HG03280 (cell line): Measurements from ENCODE around the gene CD44.

Source experiments
- ATAC-seq: cut with Tn5 transposase; IDR thresholded peaks from one replicate; pipeline ENCODE4 v1.9.1; 2021; ENCODE audit warnings: mild to moderate bottlenecking, moderate library complexity; ENCODE audit not compliant: unreplicated experiment

CD44 gene

DNA sequence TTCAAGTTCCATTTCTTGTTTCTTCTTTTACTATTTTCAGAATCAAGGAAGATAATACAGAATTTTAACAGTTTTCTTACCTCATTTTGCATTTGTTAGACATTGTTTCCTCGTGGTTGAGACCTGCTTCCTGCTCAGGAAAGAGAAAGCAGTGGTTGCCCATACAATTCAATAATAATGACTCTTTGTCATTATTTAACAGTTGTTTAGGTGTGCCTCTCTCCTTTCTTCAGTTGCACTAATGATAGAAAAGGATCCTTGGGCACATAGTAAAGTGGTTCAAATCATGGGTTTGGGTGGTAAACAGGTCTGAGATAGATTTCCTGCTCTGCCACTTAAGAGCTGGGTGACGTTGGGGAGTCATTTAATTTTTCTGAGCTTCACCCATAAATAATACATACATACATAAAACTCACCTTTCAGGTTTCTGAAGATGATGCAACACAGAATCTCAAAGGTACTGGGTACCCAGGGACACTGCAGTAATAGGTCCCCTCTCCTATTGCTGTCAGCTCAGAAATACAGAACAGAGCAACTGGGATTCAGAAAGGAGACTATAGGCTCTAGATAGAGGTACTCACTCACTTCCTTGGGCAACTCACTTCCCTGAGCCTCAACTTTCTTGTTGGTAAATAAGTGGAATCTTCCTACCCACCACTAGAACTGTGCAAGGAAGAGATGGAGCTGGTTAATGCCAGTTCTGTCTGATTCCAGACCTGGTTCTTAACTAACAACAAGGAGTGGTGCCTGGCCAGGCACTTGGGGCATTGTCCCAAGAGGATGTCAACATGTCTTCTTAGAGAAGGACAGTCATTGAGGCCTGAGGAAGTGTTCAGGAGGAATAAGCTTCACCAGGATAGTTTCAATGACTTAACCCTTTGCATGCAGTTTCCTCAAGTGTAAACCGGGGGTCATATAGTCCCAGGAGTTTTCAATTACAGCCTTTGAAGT lies 34.9 kb downstream of the CD44 start:
- ATAC-seq = no peak

DNA sequence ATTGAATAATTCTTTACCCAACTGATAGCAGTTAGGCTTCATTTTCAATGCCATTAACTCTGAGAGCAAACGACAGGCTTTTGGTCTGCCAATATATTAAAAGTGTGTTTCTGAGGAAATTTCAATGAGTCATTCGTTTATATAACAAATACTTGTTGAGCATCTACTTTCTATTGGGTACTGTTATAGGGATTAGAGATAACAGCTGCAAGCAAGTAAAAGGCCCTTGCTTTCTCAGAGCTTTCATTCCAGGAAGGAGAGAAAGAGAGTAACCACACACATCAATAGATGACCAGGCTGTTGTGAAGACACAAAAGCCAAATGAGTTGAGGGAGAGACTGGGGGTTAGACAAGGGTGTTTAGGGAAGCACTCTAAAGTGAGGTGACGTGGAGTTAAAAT lies 35.7 kb downstream of the CD44 start:
- ATAC-seq = no peak

GRCh38 chr11:35177370-35177769 lies 38.4 kb downstream of the CD44 start:
- ATAC-seq = no peak

DNA sequence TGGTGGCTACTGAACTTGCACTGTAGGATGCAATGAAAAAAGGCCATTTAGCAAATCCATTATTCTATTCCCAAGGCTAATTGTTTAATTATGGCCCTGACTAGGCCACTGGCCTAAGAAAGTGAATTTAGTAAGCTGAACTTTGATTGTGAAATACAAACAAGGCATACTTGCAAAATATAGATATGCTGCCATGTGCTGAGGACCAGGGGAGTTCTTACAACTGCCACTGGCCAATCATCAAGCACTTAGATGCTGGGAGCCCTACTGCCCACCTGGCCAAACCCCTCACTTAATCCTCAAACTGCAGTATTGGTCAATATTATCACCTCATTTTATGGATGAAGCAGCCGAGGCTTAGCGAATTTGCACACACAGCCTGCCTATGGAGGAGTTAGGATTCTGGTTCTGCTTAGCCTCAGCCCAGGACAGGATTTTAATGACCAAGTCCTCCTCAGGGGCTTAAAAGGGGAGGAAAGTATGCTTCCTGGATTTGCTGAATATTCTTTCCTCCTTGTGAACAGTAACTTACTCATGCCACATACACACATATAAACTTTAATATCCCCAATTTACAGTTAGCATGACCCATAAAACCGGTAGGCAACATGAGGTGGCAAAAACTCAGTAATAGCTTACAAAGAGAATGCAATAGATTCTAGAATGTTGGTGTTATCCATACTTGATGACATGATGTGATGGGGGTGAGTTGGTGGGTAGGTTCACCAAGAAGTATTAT lies 39.3 kb downstream of the CD44 start:
- no peak for ATAC-seq

GRCh38 chr11:35178873-35179272 lies 39.9 kb downstream of the CD44 start:
- no peak for ATAC-seq

- no peak for ATAC-seq
Measured at GRCh38 chr11:35179466-35180135, 40.6 kb downstream of the CD44 start.

GRCh38 chr11:35180317-35181233 lies 41.6 kb downstream of the CD44 start:
- ATAC-seq = no peak

- ATAC-seq = peak; percentile 78
Measured at GRCh38 chr11:35182317-35182939, 43.5 kb downstream of the CD44 start.

DNA sequence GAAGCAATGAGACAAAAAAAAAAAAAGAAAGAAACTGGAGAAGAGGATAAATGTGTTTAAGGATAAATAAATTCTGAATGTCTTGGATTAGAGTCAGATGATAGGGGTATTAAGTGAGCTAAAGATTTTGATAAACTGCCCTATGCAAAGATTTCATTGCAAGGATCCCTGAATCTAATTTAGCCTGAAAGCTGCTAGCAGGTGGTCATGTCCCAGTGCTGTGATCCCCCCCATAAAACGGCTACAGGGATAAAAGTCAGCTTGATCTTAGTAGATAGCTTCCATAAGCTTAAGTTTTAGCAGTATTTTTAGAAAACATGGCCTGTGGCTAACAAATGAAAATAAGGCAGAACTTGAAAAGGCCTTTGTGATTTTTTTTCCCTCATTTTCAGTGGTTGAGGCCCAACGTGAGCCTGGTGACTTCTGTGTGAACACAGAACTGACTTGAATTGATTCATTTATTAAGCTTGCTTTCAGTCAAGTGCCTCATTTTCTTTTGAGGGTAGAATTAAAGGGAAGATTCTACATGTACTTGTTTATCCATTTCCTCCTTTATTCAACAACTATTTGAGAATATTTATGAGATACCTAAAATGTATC lies 44.5 kb downstream of the CD44 start:
- no peak for ATAC-seq

DNA sequence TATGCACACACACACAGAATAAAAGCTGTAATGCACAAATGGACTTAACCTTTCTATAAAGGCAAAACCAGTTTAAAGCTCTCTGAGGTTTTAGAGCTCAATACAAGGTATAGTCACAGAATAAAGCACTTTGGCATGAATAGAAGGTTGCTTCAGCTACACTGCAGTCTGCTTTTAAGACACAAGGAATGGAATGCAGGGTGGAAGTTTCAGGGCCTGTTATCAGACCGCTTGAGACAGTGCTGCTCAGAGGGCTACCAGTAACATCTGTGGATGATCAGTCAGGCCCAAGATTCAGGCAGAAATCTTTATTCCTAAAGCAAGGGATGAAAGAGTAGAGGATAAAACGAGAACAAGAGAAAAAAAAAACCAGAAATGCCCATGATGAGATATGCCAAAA lies 46.7 kb downstream of the CD44 start:
- ATAC-seq = no peak

- no peak for ATAC-seq
Measured at GRCh38 chr11:35187996-35188395, 49.0 kb downstream of the CD44 start.

DNA sequence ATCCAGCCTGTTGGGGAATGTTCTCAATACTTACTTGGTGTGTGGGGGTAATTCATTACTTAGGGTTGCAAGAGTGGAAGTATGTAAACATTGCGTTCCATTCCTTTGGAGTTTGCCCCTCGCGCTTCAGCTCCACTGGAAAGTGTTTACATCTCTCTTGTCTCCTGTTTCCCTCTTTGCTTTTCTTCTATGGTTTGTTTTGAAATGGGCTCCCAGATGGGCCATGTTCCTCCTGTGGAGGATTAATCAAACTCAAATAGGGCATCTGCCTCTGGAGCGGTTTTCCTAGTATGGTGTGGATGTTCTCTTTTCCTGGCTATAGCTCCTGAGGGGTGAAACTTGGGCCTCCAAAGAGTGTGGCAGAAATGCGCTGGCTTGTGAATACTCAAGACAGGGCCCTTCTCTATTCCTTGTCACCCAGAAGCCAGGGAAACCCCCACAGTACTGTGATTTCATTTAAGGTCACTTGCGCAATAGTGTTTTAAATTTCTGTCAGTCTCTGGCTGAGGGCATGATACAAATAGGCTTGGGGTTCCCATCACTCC lies 51.9 kb downstream of the CD44 start:
- ATAC-seq = no peak

- ATAC-seq = no peak
Measured at GRCh38 chr11:35192347-35192746, 53.4 kb downstream of the CD44 start.

GRCh38 chr11:35193767-35194166 lies 54.8 kb downstream of the CD44 start:
- no peak for ATAC-seq

- ATAC-seq = no peak
Measured at GRCh38 chr11:35197292-35197691, 58.3 kb downstream of the CD44 start.

DNA sequence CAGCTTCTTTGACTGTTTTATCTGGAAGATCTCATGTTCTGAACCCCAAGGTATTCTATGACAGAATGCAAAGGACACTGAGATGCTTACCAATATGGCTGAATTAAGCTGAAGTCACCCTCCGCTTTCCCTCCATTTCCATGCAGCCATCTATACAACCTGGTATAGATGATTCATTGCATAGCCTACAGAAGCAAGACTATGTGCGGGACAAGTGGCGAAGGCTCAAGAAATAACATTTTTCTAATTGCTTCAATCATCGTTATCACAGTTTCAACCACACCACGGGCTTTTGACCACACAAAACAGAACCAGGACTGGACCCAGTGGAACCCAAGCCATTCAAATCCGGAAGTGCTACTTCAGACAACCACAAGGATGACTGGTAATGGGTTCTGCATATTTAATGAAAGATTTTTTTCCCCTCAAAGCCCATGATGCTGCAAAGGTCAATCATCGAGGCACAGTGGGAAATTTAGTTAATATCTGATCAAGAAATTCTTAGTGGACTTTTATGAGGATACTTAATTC lies 61.9 kb downstream of the CD44 start:
- ATAC-seq = no peak

DNA sequence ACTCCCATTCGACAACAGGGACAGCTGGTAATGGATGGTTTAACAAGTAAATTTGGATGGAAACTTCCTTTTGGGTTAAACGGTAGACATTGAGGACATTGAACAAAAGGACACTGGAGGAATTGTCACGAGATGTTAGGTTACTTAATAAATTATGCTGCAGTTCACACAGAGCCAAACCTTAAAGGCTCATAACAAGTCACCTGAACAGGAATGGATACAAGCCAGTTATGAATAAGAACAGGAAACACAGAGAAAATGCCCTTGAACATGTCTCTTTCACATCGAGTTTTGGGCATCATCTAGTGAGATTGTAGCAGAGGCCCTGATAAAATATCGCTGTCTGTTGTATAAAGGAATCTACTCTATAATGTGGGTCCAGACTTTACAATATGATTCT lies 65.6 kb downstream of the CD44 start:
- no peak for ATAC-seq

DNA sequence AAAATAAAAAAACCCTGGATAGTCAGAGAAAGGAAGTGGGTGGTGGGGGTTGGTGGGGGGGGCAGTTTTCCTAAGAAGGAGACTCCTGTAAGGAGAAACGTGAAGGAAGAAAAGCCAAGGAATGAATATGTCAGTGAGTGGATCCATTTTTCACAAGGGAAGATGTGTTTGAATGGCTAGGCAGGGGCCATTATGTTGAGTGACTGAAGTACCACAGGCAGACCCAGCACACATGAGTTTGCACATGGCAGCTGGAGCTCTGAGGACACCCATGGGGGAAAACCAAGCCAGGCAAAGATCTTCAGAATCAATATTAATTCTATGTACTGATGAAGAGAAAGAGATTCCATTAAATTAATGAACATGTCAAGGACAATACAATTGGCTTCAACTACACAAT lies 67.6 kb downstream of the CD44 start:
- ATAC-seq = no peak
